AG08396 (cell line): ENCODE results near the gene PXN.

Source experiments
- DNase-seq: peaks from one replicate; pipeline ENCODE4 v3.0.0; 2012; ENCODE audit warnings: low spot score, mixed read lengths

Gene PXN

GRCh38 chr12:120172053-120172452, 93.5 kb downstream of the PXN start:
- DNase-seq: no peak

- no peak for DNase-seq
Observed at GRCh38 chr12:120170631-120171030, 94.9 kb downstream of the PXN start.

GRCh38 chr12:120169946-120170345, 95.6 kb downstream of the PXN start:
- DNase-seq: no peak

GRCh38 chr12:120168337-120168736, 97.2 kb downstream of the PXN start:
- DNase-seq: no peak

GRCh38 chr12:120167529-120168095, 97.9 kb downstream of the PXN start:
- no peak for DNase-seq

GRCh38 chr12:120164293-120164692, 101.2 kb downstream of the PXN start:
- no peak for DNase-seq

- DNase-seq: no peak
Observed at GRCh38 chr12:120162763-120163162, 102.8 kb downstream of the PXN start.

GRCh38 chr12:120161852-120162251, 103.7 kb downstream of the PXN start:
- no peak for DNase-seq
